SU-DHL-6 (cell line): ENCODE results near the gene TGFBRAP1.

Source experiments
- CTCF ChIP-seq: fragments of 200-600 bp; sonication (generic); IDR thresholded peaks from one replicate; pipeline ENCODE4 v1.5.1; 2017; ENCODE audit warnings: antibody characterized with exemption, mild to moderate bottlenecking, low read length, moderate library complexity; ENCODE audit not compliant: insufficient read depth, poor library complexity, severe bottlenecking
- EZH2phosphoT487 ChIP-seq: fragments of 200-600 bp; sonication (generic), shearing (Covaris generic); conservative IDR thresholded peaks from 2 replicates; pipeline ENCODE4 v1.6.1; 2018; ENCODE audit warnings: mild to moderate bottlenecking, antibody characterized with exemption, low read length, moderate library complexity, mixed read lengths

- no peak for TF ChIP-seq CTCF
- TF ChIP-seq EZH2phosphoT487: no peak
Measured at GRCh38 chr2:105308382-105309146, 21.0 kb downstream of the TGFBRAP1 start.
